HG03159 (cell line): ENCODE data around the gene CAMSAP2.

Source experiments
- ATAC-seq: cut with Tn5 transposase; IDR thresholded peaks from one replicate; pipeline ENCODE4 v1.9.1; 2021; ENCODE audit warnings: mild to moderate bottlenecking, moderate library complexity; ENCODE audit not compliant: unreplicated experiment

Gene CAMSAP2

DNA sequence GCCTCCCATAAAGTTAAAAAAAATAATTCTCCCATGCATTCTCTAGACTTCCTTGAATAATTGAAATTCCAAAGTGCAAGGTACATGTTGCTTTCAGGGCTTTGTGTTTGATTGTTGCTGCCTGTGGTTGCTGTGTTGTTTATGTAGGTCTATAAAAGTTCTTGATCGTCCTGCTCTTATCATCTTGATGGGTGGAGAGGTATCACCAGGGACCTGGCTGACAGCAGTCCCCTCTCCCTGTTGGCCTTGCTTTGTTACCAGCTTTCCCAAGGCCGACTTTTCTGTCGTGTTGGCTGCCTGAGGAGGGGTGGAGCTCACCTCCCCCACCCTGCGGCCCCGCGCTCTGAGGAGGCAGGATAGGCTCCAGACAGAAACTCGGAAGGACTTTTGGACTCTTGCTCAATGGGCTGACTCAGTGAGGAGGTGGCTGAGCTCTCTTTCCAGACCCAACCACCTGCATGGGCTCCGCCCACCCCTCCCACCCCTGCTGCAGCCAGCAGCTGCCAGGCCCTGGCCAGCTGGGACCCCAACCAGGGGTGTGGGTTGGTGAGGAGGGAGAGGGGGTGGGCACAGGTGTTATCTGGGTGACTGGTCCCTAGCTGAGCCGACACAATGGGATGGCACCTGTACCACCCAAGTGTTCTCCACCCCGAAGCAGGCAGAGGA is 158.0 kb downstream of the CAMSAP2 start:
- ATAC-seq: no peak

DNA sequence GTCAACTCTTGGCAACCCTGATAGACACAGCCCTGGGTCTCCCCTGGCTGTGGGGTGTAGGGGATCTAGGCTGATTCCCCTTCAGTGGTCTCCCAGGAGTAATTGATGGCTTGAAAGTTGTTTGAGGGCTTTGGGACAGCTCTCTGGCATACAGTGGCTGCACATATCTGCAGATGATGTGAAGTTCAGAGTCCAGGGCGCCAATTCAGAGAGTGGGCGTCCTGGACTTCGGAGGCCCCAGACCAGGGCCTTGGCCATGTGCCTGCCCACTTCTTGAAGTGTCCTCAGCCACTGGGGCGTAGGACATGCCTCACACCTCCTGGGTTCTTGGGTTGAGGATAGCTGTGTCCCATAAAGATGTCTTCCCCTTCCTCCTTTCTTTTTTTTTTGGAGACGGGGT is 158.6 kb downstream of the CAMSAP2 start:
- ATAC-seq: no peak

DNA sequence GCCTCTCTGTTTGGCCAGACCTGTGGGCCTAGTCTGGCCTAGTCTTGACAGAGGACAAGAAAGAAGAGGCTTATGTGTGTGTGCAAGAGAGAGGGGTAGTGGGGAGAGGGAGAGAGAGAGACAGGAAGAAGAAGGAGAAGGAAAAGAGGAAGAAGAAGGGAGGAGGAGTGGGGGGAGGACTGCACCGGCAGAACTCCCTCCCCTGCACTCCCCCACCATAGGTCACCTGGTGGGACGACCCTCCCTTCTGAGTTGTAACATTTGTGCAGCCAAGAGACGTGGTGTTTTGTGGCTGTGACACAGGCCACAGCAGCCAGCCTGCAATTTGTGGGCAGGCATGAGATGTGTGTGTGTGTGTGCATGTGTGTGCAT is 160.3 kb downstream of the CAMSAP2 start:
- ATAC-seq: no peak

DNA sequence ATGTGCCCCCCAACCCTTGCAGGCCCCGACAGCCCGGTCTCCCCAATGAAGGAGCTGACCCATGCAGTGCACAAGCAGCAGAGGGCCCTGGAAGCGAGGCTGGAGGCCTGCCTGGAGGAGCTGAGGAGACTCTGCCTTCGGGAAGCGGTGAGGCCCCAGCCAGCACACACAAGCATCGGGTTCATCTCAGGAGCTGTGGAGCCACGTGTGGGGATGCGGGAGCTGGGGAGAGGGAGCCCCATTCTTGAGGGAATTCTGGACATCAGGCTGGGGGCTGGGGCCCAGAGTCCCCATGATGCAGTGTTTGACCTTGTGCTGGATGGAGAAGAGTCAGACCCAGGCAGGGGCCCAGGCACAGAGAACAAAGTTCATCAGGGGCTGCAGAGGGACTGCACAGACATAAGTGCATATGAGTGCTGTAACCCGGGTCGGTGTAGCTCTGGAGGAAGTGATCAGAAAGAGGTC is 160.8 kb downstream of the CAMSAP2 start:
- ATAC-seq: no peak

DNA sequence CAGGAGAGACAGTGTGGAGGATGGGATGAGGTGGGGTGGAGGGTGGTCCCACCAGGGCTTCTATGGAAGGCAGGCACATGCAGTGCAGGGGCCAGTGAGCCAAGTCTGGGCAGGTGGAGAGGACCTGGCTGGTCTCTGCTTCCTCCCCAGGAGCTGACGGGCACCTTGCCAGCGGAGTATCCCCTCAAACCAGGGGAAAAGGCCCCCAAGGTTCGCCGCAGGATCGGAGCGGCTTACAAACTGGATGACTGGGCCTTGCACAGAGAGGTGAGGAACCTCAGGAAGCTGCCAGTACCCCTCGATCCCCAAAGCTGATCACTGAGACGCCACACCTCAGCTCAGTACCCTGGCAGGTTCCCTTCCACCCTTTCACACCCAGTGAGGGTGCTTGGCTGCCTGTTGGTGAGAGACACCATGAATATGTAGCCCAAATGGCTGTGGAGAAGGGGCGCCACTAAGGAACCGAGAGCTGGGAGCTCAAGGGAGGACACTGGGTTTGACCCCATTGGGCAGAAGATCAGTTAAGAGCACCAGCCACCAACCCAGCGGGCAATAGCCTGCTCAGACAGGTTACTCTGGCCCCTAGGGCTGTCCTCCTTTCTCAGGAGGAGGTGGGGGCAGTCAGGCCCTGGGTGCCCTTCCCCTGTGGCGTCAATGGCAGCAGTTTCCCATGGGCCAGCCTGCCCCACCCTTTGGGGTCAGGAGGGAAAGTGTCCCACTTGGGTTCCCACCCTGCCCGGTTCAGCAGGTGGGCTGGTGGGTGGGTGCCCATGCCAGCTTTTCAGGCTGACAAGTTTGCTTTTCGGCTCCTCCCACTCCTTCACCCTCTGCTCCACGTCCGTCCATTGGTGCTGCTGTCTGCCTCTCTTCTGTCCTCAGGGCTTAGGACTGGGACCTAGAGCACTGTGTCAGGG is 161.5 kb downstream of the CAMSAP2 start:
- no peak for ATAC-seq

DNA sequence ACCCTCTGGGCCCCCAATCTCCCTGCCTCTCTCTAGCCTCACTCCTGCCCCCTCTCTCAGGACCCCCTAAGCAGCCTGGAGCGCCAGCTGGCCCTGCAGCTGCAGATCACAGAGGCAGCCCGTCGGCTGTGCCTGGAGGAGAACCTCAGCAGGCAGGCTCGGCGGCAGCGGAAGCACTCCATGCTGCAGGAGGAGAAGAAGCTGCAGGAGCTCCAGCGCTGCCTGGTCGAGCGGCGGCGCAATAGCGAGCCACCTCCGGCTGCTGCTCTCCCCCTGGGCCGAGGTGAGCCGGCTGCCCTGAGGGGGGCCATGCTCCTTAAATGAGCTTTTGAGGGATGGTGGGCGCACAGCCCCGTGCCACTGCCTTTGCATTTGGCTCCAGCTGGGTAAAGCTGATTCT is 162.2 kb downstream of the CAMSAP2 start:
- ATAC-seq: no peak

DNA sequence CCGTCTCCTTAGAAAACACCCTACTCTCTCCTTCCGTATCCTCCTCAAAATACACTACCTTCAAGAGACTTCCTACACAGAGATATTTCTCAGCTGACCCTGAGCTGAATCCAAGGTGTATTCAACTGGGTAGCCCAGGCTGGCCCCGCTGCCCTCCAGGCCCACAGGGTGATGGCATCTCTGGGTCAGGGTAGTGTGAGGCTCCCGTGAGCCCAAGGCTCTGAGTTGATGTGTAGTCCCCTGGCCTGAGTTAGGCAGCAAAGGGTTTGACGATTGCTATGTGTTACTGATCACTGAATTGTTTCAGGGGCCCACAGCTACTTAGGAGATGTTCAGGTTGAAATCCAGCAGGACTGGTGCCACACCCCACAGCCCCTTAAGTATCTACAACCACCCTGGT is 162.7 kb downstream of the CAMSAP2 start:
- no peak for ATAC-seq

DNA sequence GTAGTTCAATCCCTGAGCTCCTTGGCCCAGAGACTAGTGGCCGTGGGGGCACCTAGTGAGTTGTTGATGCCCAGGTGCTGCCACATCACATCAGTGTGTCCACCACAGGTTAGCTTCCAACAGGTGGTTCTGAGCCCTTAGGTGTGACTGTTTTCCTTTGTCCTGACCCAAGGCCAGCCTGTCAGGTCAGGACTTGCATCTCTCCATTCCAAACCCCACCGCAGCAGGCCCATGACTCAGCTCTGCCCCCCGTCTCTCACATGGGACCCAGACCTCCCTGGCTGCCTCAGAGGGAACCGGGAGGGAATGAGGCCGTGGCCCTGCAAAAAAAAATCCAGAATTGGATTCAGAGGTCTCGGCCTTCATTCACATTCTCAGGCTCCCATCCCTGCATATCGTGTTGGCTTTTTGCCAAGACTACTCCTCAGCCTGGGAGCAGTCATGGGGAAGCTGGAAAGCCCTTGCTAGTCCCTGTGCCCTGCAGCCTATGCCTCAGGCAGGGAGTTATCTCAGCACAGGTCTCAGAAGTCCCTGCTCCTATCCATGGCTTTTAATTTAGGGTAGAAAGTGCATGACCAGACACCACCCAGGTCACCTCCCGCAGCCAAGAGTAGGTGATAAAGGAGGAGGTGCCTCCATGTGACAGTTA is 163.2 kb downstream of the CAMSAP2 start:
- ATAC-seq: no peak

DNA sequence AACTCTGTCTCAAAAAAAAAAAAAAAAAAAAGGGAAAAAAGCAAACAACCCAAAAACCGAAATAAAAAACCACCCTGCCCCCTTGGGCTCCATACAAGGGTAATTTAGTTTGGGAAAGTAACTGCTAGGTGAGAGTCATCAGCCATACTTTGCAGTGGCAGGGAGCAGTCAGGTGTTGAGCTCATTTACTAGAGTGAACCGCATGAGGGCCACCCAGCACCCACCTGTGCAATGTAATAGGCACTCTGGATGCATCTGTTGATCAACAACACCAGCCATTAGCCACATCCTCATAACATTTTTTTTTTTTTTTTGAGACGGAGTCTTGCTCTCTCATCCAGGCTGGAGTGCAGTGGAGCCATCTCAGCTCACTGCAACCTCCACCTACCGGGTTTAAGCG is 165.1 kb downstream of the CAMSAP2 start:
- no peak for ATAC-seq

DNA sequence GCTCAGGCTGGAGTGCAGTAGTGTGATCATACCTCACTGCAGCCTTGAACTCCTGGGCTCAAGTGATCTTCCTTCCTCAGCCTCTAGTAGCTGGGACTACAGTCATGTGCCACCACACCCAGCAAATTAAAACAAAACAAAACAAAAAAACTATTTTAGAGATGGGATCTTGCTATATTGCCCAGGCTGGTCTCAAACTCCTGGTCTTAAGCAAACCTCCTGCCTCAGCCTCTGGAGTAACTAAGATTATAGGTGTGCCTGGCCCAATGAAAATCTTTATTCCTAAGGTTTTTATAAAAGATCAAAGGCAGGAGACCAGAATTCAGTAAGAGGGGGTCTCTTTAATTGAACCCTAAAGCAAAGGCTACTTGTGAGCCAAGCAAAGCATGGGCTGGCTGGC is 166.1 kb downstream of the CAMSAP2 start:
- ATAC-seq: no peak

DNA sequence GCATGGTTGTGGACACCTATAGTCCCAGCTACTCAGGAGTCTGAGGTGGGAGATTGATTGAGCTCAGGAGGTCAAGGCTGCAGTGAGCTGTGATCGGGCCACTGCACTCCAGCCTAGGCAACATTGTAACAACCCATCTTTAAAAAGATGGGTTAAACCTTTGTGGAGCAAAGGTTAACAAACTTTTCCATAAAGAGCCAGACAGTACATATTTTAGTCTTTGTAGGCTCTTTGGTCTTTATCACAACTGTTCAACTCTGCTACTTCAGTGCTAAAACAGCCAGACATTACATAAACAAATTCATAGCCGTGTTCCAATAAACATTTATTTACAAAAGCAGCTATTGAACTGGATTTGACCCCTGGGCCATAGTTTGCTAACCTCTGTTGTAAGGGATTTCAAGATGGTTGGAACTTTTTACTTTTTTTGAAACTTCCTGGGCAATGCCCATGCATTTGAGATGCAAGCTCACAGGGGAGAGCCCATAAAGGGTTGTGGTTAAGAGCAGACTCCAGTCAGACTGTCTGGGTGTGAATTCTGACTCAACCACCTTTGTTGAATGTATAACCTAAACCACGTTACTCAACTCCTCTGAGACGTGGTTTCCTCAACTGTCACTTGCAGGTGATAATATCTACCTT is 166.8 kb downstream of the CAMSAP2 start:
- ATAC-seq: peak; percentile 41

DNA sequence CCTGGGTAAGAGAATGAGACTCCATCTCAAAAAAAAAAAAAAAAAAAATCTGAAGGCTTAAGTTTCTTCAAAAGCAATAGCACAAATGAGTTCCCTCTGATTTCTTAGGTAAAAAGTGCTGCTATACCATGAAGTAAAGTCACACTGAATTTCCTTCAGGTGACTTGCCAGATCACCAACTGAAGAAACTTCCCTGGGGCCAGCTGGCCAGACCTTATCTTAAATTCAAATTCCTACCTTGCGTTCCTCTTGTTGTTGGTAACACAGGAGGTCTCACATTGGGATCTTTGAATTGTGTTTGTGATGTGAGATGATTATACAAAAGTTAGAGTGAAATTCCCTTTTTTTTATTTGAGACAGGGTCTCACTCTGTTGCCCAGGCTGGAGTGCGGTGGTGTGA is 167.8 kb downstream of the CAMSAP2 start:
- no peak for ATAC-seq

DNA sequence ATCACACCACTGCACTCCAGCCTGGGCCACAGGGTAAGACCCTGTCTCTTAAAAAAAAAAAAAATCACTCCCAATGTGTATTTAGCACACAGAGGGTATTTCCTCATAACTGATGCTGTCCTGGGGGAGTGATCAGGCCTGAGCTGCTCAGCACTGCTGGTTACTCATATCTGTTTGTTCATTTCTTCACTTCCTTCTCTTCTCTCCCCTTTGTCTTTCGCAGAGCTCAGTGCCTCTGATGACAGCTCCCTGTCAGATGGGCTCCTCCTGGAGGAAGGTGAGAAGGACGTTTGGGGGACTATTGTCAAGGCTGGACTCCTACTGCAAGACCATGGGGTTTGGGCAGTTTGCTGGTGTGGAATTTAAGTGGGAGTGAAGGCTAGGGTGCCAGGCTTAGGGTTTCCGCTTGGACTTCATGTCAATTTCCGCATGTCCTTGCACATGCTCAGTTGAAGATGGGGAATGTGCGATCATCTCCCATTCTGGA is 169.0 kb downstream of the CAMSAP2 start:
- peak; percentile 59 for ATAC-seq

DNA sequence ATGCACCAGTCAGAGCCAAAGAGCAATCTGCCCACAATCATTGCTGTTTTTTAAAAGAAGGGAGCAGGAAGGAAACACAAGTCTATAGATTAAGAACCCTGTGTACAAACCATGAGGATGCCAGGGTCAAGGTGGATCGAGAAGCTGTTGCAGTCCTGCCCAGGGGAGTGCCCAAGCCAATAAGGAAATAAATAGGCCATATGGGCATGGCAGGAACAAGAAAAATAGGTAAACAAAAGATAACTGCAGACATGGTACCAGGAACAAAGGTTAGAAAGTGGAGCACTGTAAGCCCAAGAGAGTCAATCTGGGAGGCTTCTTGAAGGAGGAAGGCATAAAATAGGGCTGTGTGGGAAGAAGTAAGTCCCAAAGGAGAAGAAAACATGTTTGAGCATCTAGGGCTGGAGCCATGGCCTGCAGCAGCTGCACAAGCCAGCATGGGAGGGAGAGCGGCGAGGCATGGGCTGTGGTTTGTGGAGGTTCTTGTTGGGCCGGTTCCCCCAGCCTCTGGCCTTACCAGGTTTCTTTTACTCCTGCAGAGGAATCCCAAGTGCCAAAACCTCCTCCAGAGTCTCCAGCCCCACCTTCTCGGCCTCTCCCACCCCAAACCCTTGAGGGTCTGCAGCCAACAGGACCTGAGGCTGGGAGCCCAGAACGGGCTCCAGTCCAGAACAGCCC is 169.6 kb downstream of the CAMSAP2 start:
- ATAC-seq: no peak

DNA sequence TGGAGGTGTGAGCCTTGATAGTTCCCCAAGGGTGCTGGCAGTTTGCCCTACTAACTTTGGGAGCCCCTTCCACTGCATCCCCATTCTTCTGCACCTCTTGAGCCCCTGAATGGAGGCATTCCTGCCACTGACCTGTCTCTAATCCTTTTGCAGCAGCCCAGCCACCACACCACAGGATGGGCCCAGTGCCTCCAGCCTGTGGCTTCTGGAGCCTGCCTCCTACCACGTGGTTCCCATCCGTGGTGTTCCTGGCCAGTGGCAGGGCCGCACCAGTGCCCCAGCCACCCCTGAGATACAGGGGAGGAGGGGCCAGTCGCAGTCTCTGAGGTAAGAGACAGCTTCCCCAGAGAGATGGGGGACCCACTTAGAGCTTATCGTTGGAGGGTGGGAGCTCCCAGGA is 170.4 kb downstream of the CAMSAP2 start:
- ATAC-seq: no peak

DNA sequence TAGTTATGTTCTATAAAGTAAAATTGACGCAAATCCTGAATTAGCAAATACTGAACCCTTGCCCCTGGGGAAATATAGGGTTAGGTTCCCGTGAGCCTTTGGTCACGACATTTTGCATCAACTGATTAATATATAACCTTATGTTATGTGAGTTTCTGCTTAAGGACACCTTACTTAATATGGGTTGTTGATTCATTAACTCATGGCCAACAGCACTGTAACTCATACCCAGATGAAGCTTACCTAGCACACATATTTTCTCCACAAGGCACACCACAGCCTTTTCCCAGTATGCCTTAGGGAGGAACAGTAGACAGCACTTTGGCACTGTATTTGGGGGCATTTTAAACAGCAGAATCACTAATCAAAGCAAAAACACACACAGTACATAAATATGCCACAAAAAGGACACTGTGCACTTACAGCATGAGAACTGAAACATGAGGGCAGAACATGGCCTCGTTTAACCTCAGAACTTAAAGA is 171.1 kb downstream of the CAMSAP2 start:
- ATAC-seq: peak; percentile 39
